Stomach smooth muscle (tissue), 2 donors: ENCODE data around the gene PCAT6.

Experiments
- H3K27ac ChIP-seq: one replicate; pipeline ENCODE4 v1.7.0; 2013; ENCODE audit warnings: mild to moderate bottlenecking, low read length, inconsistent platforms
- H3K27me3 ChIP-seq, 2 donors: one replicate each; pipeline ENCODE4 v1.7.0; 2013; ENCODE audit warnings: low read length in 2 of 2; ENCODE audit not compliant: insufficient read depth in 2 of 2, control insufficient read depth in 1 of 2
- H3K36me3 ChIP-seq, 2 donors: one replicate each; pipeline ENCODE4 v1.7.0; 2013; ENCODE audit warnings: low read length in 2 of 2; ENCODE audit not compliant: control insufficient read depth in 2 of 2, insufficient read depth in 2 of 2
- H3K4me1 ChIP-seq: one replicate; pipeline ENCODE4 v1.7.0; 2013; ENCODE audit warnings: low read length; ENCODE audit not compliant: control insufficient read depth, insufficient read depth
- H3K4me3 ChIP-seq, 2 donors: one replicate each; pipeline ENCODE4 v1.7.0; 2013; ENCODE audit warnings: low read length in 2 of 2
- H3K9ac ChIP-seq, 2 donors: one replicate each; pipeline ENCODE4 v1.7.0; 2013; ENCODE audit warnings: low read length in 2 of 2, mild to moderate bottlenecking in 1 of 2
- H3K9me3 ChIP-seq, 2 donors: one replicate each; pipeline ENCODE4 v1.7.0; 2013; ENCODE audit warnings: low read length in 2 of 2; ENCODE audit not compliant: control insufficient read depth in 2 of 2
- donor health status: healthy.
- donor health status: Pancreatic carcinoma.

The PCAT6 gene

DNA sequence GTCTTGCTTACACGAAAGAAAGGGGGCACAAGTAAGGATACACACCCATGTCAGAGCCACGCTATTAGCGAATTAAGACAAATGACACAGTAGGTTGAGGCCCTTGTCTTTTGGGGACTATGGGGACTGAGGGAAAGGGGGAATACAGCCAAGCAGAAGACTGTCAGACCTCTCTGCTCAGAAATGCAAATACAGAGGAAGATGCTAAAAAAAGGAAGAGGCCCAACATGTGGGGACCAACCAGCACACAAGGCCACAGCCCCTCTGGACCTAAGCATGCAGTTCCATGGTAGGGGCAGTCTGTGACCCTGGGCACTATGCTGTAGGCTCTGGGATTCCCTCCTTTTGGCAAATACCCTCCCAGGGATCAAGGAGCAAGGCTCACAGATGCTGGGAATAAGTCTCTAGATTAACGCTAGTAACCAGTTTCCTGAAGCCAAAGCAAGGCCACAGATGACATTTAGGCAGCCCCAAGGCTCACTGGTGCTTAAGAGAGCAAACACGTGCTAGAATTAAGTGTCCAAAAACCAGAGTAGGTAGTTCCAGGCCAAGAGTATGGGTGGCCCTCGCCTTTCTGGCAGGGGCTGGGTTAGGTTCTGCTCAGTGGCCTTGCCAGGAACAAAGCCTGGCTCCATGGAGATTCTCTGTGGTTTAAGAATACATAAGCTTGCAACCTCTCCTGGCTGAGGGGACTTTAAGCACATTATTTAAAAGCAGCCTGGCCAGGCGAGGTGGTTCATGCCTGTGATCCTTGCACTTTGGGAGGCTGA lies 40.0 kb downstream of the PCAT6 start:
- H3K27me3 ChIP-seq = no peaks in the 10 kb centered on the region
- H3K4me3 ChIP-seq = no peak overlapping the region
- H3K4me1 ChIP-seq = no peaks in the 10 kb centered on the region
- no peaks in the 10 kb centered on the region for H3K9me3 ChIP-seq
- no peak overlapping the region for H3K27ac ChIP-seq
- no peak overlapping the region for H3K9ac ChIP-seq
- H3K36me3 ChIP-seq = no peaks in the 10 kb centered on the region

DNA sequence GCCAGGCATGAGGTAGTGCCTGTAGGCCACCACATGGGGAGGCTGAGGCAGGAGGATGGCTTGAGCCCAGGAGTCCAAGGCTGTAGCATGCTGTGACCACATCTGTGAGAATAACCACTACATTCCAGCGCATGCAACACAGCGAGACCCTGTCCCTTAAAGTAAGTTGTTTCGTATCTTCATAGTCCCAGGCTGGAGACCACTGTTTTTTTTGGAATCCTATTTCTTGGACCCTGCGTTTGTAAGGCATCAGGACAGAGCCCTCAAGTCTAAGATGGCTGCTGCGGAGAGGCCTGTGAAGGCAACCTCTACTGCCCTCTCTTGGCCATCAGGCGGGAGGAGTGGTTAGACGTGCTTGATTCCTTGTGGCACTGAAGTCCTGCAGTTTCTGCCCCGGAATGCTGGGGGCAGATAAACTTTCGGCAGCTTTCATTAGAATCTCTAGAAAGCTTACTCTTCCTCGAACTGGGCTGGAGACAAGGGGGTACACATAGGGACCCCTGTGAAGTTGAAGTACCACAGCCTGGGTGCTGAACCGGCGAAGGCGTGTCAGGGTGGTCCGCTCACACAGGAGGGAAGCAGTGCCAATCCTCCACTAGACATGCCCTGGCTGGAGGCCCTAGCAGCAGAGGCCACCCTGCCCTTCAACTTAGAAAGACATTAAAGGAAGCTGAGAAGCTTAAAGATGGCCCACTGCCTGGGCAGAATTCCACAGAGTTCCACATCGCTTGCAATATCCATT lies 41.6 kb downstream of the PCAT6 start:
- Histone ChIP-seq H3K27me3 (no peaks in the 10 kb centered on the region), H3K4me3 (no peak overlapping the region), H3K9me3 (no peaks in the 10 kb centered on the region), H3K9ac (no peak overlapping the region), H3K4me1 (peaks cover 2% of the 10 kb centered on the region), H3K27ac (no peak overlapping the region), H3K36me3 (no peaks in the 10 kb centered on the region)

DNA sequence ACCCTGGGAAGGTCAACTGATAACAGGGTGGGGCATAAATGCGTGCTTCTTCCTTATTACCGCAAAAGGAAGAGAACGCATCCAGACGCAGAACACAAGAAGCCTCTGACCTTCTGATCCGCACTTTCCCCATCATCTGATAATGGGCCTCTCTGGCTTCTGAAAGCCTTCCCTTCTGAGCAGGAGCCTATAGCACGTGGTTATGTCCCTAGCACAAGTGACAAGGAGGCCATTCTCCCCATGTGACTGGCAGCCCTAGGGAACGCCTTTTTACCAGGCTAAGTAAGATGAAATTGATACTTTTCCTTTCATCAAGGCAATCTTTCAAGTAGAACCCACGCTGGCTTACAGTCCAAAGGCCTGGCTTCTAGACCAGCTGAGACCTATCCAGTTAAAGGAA lies 44.0 kb downstream of the PCAT6 start:
- peaks cover 11% of the 10 kb centered on the region for H3K4me1 ChIP-seq

DNA sequence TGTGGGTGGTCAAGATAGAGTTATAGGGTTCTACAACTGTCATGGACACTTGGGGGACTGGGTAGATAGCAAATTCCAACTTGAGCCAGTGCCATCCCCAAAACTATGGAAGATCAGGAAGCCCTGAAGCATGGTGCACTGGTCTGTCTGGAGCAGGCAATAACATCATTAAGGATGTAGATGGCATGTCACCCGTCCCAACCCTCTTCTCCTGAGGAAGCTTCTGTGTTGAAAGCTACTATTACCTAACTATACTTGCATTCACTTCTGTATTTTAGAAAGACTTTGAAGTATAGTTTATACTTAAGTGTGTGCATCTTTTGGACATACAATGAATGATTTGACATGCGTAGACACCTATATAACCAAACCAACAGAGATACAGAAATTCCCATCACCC lies 45.3 kb downstream of the PCAT6 start:
- no peak overlapping the region for H3K27ac ChIP-seq
- H3K27me3 ChIP-seq = no peaks in the 10 kb centered on the region
- no peaks in the 10 kb centered on the region for H3K36me3 ChIP-seq
- H3K9me3 ChIP-seq = no peaks in the 10 kb centered on the region
- H3K9ac ChIP-seq = no peak overlapping the region
- no peak overlapping the region for H3K4me3 ChIP-seq
- H3K4me1 ChIP-seq = peaks cover 16% of the 10 kb centered on the region

More for the DNA sequence above, 44.0 kb downstream of the PCAT6 start:
- Histone ChIP-seq H3K27me3 (no peaks in the 10 kb centered on the region), H3K9me3 (no peaks in the 10 kb centered on the region), H3K27ac (no peak overlapping the region), H3K4me3 (no peak overlapping the region), H3K36me3 (no peaks in the 10 kb centered on the region), H3K9ac (no peak overlapping the region)

DNA sequence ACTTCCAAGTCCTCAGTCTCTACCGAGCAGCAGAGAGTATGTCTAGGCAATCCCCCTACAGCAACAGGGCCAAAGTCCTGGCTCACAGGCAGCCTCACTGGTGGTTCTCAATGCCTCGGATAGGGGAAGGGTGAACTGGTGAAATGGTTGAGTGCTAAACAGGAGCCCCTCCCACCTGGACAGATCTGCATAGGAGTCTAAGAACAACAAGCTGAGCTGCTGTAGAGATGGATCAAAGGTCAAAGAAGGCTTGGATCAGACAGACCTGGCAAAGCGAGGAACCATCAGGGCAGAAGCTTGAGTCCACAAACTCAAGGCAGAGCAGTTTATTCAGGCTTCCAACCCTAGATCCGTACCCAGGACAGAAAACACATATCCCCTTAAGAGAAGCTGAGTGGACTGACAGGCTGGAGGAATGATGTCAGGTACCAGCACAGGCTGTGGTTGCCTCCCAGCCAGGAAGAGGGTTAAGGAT lies 46.4 kb downstream of the PCAT6 start:
- no peak overlapping the region for H3K4me3 ChIP-seq
- no peaks in the 10 kb centered on the region for H3K36me3 ChIP-seq
- H3K27ac ChIP-seq = no peak overlapping the region
- H3K4me1 ChIP-seq = peaks cover 24% of the 10 kb centered on the region
- H3K27me3 ChIP-seq = no peaks in the 10 kb centered on the region
- no peaks in the 10 kb centered on the region for H3K9me3 ChIP-seq
- H3K9ac ChIP-seq = no peak overlapping the region

- peak overlapping the region; percentile 58 for H3K27ac ChIP-seq
- H3K9ac ChIP-seq = peak overlapping the region in 1 of 2 donors; percentile 30
- H3K27me3 ChIP-seq = no peaks in the 10 kb centered on the region
These were observed 47.6 kb downstream of the PCAT6 start for GRCh38 chr1:202858331-202858730.

GRCh38 chr1:202858789-202859414 lies 48.1 kb downstream of the PCAT6 start:
- Histone ChIP-seq H3K9ac (peak overlapping the region; percentile 5 to 30), H3K4me1 (peaks cover 24% of the 10 kb centered on the region), H3K36me3 (no peaks in the 10 kb centered on the region), H3K9me3 (no peaks in the 10 kb centered on the region), H3K4me3 (no peak overlapping the region), H3K27me3 (no peaks in the 10 kb centered on the region), H3K27ac (peak overlapping the region; percentile 58)

More at GRCh38 chr1:202858331-202858730, 47.6 kb downstream of the PCAT6 start:
- no peaks in the 10 kb centered on the region for H3K9me3 ChIP-seq
- no peak overlapping the region for H3K4me3 ChIP-seq
- H3K4me1 ChIP-seq = peaks cover 24% of the 10 kb centered on the region
- no peaks in the 10 kb centered on the region for H3K36me3 ChIP-seq

- Histone ChIP-seq H3K4me1 (peaks cover 24% of the 10 kb centered on the region), H3K27ac (no peak overlapping the region)
These were observed 50.1 kb downstream of the PCAT6 start for GRCh38 chr1:202860744-202861419.

More at GRCh38 chr1:202860744-202861419, 50.1 kb downstream of the PCAT6 start:
- H3K36me3 ChIP-seq = no peaks in the 10 kb centered on the region
- H3K9ac ChIP-seq = peak overlapping the region; percentile 53 to 55
- peak overlapping the region; percentile 80 to 85 for H3K4me3 ChIP-seq
- H3K9me3 ChIP-seq = no peaks in the 10 kb centered on the region
- H3K27me3 ChIP-seq = no peaks in the 10 kb centered on the region
